ENCODE data around the gene FGF2. TPM values are rescaled to one million over a fixed set of nuclear protein-coding genes. Genes with fewer than 3 reads are reported as not detected.

The FGF2 gene
- total RNA-seq, 1 donor from 2014 or later: 20.8 TPM

- no peak overlapping the region for H3K4me3 ChIP-seq
- intact Hi-C loops (cut with DNase I): no loop called here
- H3K4me1 ChIP-seq: peaks cover 0 to 5% of the 10 kb centered on the region in 2 donors
- H3K27me3 ChIP-seq: no peaks in the 10 kb centered on the region
- no peak for DNase-seq (ENCODE audit: low spot score in 2 of 2)
- H3K9me3 ChIP-seq: no peaks in the 10 kb centered on the region
- no peak for TF ChIP-seq CTCF (IDR thresholded peaks at IDR 0.05)
- H3K27ac ChIP-seq: peak overlapping the region; percentile 71 to 80
- H3K36me3 ChIP-seq: no peaks in the 10 kb centered on the region
Observed at GRCh38 chr4:122796801-122797404, 29.7 kb upstream of the FGF2 start.

GRCh38 chr4:122797405-122798094, 29.1 kb upstream of the FGF2 start:
- Histone ChIP-seq H3K9me3 (no peaks in the 10 kb centered on the region), H3K36me3 (no peaks in the 10 kb centered on the region), H3K27ac (peak overlapping the region; percentile 71 to 80), H3K4me3 (peak overlapping the region in 1 of 2 donors; percentile 48), H3K4me1 (peaks cover 0 to 5% of the 10 kb centered on the region in 2 donors), H3K27me3 (no peaks in the 10 kb centered on the region)
- no peak for TF ChIP-seq CTCF (IDR thresholded peaks at IDR 0.05)
- DNase-seq (ENCODE audit: low spot score in 2 of 2): no peak
- intact Hi-C loops (cut with DNase I): no loop called here

GRCh38 chr4:122798101-122798500, 28.5 kb upstream of the FGF2 start:
- no peaks in the 10 kb centered on the region for H3K27me3 ChIP-seq
- H3K9me3 ChIP-seq: no peaks in the 10 kb centered on the region
- intact Hi-C loops (cut with DNase I): no loop called here
- peak overlapping the region; percentile 71 to 80 for H3K27ac ChIP-seq
- TF ChIP-seq CTCF (IDR thresholded peaks at IDR 0.05): no peak
- no peaks in the 10 kb centered on the region for H3K36me3 ChIP-seq
- peak overlapping the region; percentile 15 to 48 for H3K4me3 ChIP-seq
- peaks cover 0 to 5% of the 10 kb centered on the region in 2 donors for H3K4me1 ChIP-seq
- DNase-seq (ENCODE audit: low spot score in 2 of 2): peak in 1 of 2 donors; percentile 62

GRCh38 chr4:122798917-122799316, 27.7 kb upstream of the FGF2 start:
- H3K4me1 ChIP-seq: peaks cover 0 to 5% of the 10 kb centered on the region in 2 donors
- H3K36me3 ChIP-seq: no peaks in the 10 kb centered on the region
- DNase-seq (ENCODE audit: low spot score in 2 of 2): no peak
- TF ChIP-seq CTCF (IDR thresholded peaks at IDR 0.05): no peak
- H3K27ac ChIP-seq: peak overlapping the region in 1 of 2 donors; percentile 80
- H3K27me3 ChIP-seq: no peaks in the 10 kb centered on the region
- intact Hi-C loops (cut with DNase I): no loop called here
- H3K9me3 ChIP-seq: no peaks in the 10 kb centered on the region
- H3K4me3 ChIP-seq: no peak overlapping the region

- intact Hi-C loops (cut with DNase I): no loop called here
- H3K9me3 ChIP-seq: no peaks in the 10 kb centered on the region
- no peak overlapping the region for H3K4me3 ChIP-seq
- no peaks in the 10 kb centered on the region for H3K36me3 ChIP-seq
- H3K27me3 ChIP-seq: no peaks in the 10 kb centered on the region
- H3K27ac ChIP-seq: no peak overlapping the region
- no peaks in the 10 kb centered on the region for H3K4me1 ChIP-seq
- no peak for TF ChIP-seq CTCF (IDR thresholded peaks at IDR 0.05)
- no peak for DNase-seq (ENCODE audit: low spot score in 2 of 2)
Observed at GRCh38 chr4:122803788-122804208, 22.8 kb upstream of the FGF2 start.
